Astrocyte (in vitro differentiated cells and primary cell): ENCODE data around the gene TAB3. TPM values are rescaled to one million over a fixed set of nuclear protein-coding genes. Genes with fewer than 3 reads are reported as not detected.

Experiments used
- DNase-seq: peaks from one replicate; pipeline ENCODE4 v3.0.0-alpha.2; 2010; ENCODE audit warnings: low read depth
- FAIRE-seq: peaks from 2 replicates; lab custom pipeline; 2011; peaks lifted over from hg19 to GRCh38; lab: Jason Lieb, UNC
- H2AFZ ChIP-seq: 2 replicates; pipeline ENCODE4 v1.6.0; 2012; ENCODE audit warnings: low read depth, low read length, inconsistent platforms
- H3K27ac ChIP-seq: 2 replicates; pipeline ENCODE4 v1.5.1; 2011; ENCODE audit warnings: low read depth, low read length, inconsistent platforms
- H3K27me3 ChIP-seq: 2 replicates; pipeline ENCODE4 v1.6.0; 2011; ENCODE audit warnings: low read length, inconsistent platforms; ENCODE audit not compliant: insufficient read depth
- H3K36me3 ChIP-seq: 2 replicates; pipeline ENCODE4 v1.5.1; 2011; ENCODE audit warnings: low read length, inconsistent platforms; ENCODE audit not compliant: insufficient read depth
- H3K4me1 ChIP-seq: 2 replicates; pipeline ENCODE4 v1.5.1; 2011; ENCODE audit warnings: low read length, inconsistent platforms; ENCODE audit not compliant: insufficient read depth
- H3K4me2 ChIP-seq: 2 replicates; pipeline ENCODE4 v1.6.0; 2012; ENCODE audit warnings: low read length, inconsistent platforms
- H3K4me3 ChIP-seq: 2 replicates; pipeline ENCODE4 v1.5.1; 2011; ENCODE audit warnings: low read depth, mild to moderate bottlenecking, low read length, inconsistent platforms; ENCODE audit not compliant: insufficient read depth
- H3K79me2 ChIP-seq: 2 replicates; pipeline ENCODE4 v1.6.0; 2012; ENCODE audit warnings: mild to moderate bottlenecking, low read length, inconsistent platforms; ENCODE audit not compliant: insufficient read depth
- H3K9ac ChIP-seq: 2 replicates; pipeline ENCODE4 v1.6.0; 2012; ENCODE audit warnings: mild to moderate bottlenecking, low read length, inconsistent platforms
- H3K9me3 ChIP-seq: 2 replicates; pipeline ENCODE4 v1.5.1; 2012; ENCODE audit warnings: low read depth, mild to moderate bottlenecking, low read length, inconsistent platforms; ENCODE audit not compliant: insufficient read depth
- H4K20me1 ChIP-seq: 2 replicates; pipeline ENCODE4 v1.6.0; 2012; ENCODE audit warnings: low read length, inconsistent platforms; ENCODE audit not compliant: insufficient read depth
- H3K27ac Mint-ChIP-seq: one replicate; pipeline ENCODE4 v1.8.0; 2021; ENCODE audit warnings: mild to moderate bottlenecking, mixed read lengths; ENCODE audit not compliant: unreplicated experiment
- H3K27me3 Mint-ChIP-seq: one replicate; pipeline ENCODE4 v1.8.0; 2021; ENCODE audit warnings: low read depth, mixed read lengths; ENCODE audit not compliant: unreplicated experiment
- H3K36me3 Mint-ChIP-seq: one replicate; pipeline ENCODE4 v1.8.0; 2021; ENCODE audit warnings: low read depth, mixed read lengths; ENCODE audit not compliant: unreplicated experiment
- H3K4me1 Mint-ChIP-seq: one replicate; pipeline ENCODE4 v1.8.0; 2021; ENCODE audit warnings: low read depth, mixed read lengths; ENCODE audit not compliant: unreplicated experiment
- H3K4me3 Mint-ChIP-seq: one replicate; pipeline ENCODE4 v1.8.0; 2021; ENCODE audit warnings: mild to moderate bottlenecking, moderate library complexity, mixed read lengths; ENCODE audit not compliant: unreplicated experiment
- H3K9me3 Mint-ChIP-seq: one replicate; pipeline ENCODE4 v1.8.0; 2021; ENCODE audit warnings: mild to moderate bottlenecking, mixed read lengths; ENCODE audit not compliant: unreplicated experiment
- CTCF ChIP-seq: IDR thresholded peaks from 2 replicates; pipeline ENCODE4 v1.5.1; 2011; ENCODE audit warnings: low read depth, mild to moderate bottlenecking, inconsistent platforms, low read length, moderate library complexity; ENCODE audit not compliant: insufficient read depth
- EZH2 ChIP-seq: IDR thresholded peaks from 2 replicates; pipeline ENCODE4 v1.6.1; 2012; ENCODE audit warnings: mild to moderate bottlenecking, low read length, inconsistent platforms; ENCODE audit not compliant: insufficient read depth
- total RNA-seq: library from RNA; stranded (reverse); gene quantifications from 2 replicates; pipeline ENCODE4 v1.2.1, GENCODE V29; 2021

The TAB3 gene
- total RNA-seq, 1 donor from 2014 or later = 19.3 TPM

- Mint-ChIP-seq H3K27ac (no peak overlapping the region), H3K27me3 (no peaks in the 10 kb centered on the region), H3K4me3 (no peak overlapping the region), H3K9me3 (no peaks in the 10 kb centered on the region), H3K36me3 (no peaks in the 10 kb centered on the region), H3K4me1 (peaks cover 4% of the 10 kb centered on the region)
- H3K27me3 ChIP-seq = no peaks in the 10 kb centered on the region
- H3K79me2 ChIP-seq = no peaks in the 10 kb centered on the region
- no peaks in the 10 kb centered on the region for H3K4me1 ChIP-seq
- H4K20me1 ChIP-seq = no peaks in the 10 kb centered on the region
- H3K9me3 ChIP-seq = no peaks in the 10 kb centered on the region
- DNase-seq (no peak), FAIRE-seq (no peak)
- TF ChIP-seq CTCF (no peak), EZH2 (no peak)
- H3K9ac ChIP-seq = no peak overlapping the region
- no peak overlapping the region for H3K27ac ChIP-seq
- no peak overlapping the region for H2AFZ ChIP-seq
- no peak overlapping the region for H3K4me3 ChIP-seq
- no peak overlapping the region for H3K4me2 ChIP-seq
- no peaks in the 10 kb centered on the region for H3K36me3 ChIP-seq
Observed at GRCh38 chrX:30865015-30865414, 24.0 kb downstream of the TAB3 start.

GRCh38 chrX:30864383-30864785 is 24.7 kb downstream of the TAB3 start:
- Histone ChIP-seq H3K27ac (no peak overlapping the region), H3K27me3 (no peaks in the 10 kb centered on the region), H3K36me3 (no peaks in the 10 kb centered on the region), H3K9ac (no peak overlapping the region), H3K4me3 (no peak overlapping the region), H3K4me2 (no peak overlapping the region), H2AFZ (no peak overlapping the region), H4K20me1 (no peaks in the 10 kb centered on the region), H3K79me2 (no peaks in the 10 kb centered on the region), H3K4me1 (no peaks in the 10 kb centered on the region), H3K9me3 (no peaks in the 10 kb centered on the region)
- no peaks in the 10 kb centered on the region for H3K9me3 Mint-ChIP-seq
- H3K27ac Mint-ChIP-seq = no peak overlapping the region
- H3K36me3 Mint-ChIP-seq = no peaks in the 10 kb centered on the region
- FAIRE-seq (no peak), DNase-seq (no peak)
- no peak for TF ChIP-seq EZH2
- no peak for TF ChIP-seq CTCF
- H3K27me3 Mint-ChIP-seq = no peaks in the 10 kb centered on the region
- peaks cover 4% of the 10 kb centered on the region for H3K4me1 Mint-ChIP-seq
- no peak overlapping the region for H3K4me3 Mint-ChIP-seq

- DNase-seq = no peak
- no peaks in the 10 kb centered on the region for H3K36me3 ChIP-seq
- H3K4me1 Mint-ChIP-seq = peaks cover 4% of the 10 kb centered on the region
- no peak overlapping the region for H3K4me3 ChIP-seq
- no peaks in the 10 kb centered on the region for H3K9me3 Mint-ChIP-seq
- H3K36me3 Mint-ChIP-seq = no peaks in the 10 kb centered on the region
- H4K20me1 ChIP-seq = no peaks in the 10 kb centered on the region
- H2AFZ ChIP-seq = no peak overlapping the region
- no peak for FAIRE-seq
- no peak overlapping the region for H3K9ac ChIP-seq
- H3K27ac Mint-ChIP-seq = no peak overlapping the region
- H3K4me2 ChIP-seq = no peak overlapping the region
- H3K27ac ChIP-seq = no peak overlapping the region
- H3K4me1 ChIP-seq = no peaks in the 10 kb centered on the region
- no peaks in the 10 kb centered on the region for H3K79me2 ChIP-seq
- no peaks in the 10 kb centered on the region for H3K27me3 ChIP-seq
- no peak overlapping the region for H3K4me3 Mint-ChIP-seq
- no peaks in the 10 kb centered on the region for H3K27me3 Mint-ChIP-seq
- no peaks in the 10 kb centered on the region for H3K9me3 ChIP-seq
- TF ChIP-seq CTCF (no peak), EZH2 (no peak)
Observed at GRCh38 chrX:30863974-30864373, 25.1 kb downstream of the TAB3 start.
